GM18868 (cell line): ENCODE measurements around the gene IL18RAP.

Experiments used
- ATAC-seq: cut with Tn5 transposase; IDR thresholded peaks from one replicate; pipeline ENCODE4 v1.9.1; 2021; ENCODE audit warnings: mild to moderate bottlenecking, moderate library complexity; ENCODE audit not compliant: unreplicated experiment

Gene IL18RAP

GRCh38 chr2:102492006-102492405, 69.0 kb downstream of the IL18RAP start:
- ATAC-seq, result no peak

- no peak for ATAC-seq
These were observed 71.6 kb downstream of the IL18RAP start for GRCh38 chr2:102494570-102494969.

GRCh38 chr2:102498414-102498813, 75.5 kb downstream of the IL18RAP start:
- no peak for ATAC-seq

DNA sequence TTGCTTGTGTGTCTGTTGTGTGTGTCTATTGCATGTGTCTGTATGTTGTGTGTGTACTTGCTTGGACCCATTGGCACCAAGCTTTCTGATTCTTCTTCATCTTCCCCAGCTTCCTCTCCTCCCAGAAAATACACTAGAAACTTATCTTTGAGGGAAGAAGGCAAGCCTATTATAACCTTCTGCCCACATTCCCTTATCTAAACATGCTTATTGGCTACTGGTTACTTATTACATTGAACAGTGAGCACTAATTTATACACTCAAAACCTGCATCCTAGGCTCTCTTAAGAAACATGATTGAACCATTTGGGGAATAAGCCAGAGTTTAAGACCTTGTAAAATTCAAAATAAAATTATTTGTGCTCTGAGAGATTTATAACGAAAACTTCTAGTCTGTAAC, 76.6 kb downstream of the IL18RAP start:
- ATAC-seq, result no peak
